B cell (primary cell): ENCODE data around the gene KCNQ2. TPM values are rescaled to one million over a fixed set of nuclear protein-coding genes. Genes with fewer than 3 reads are reported as not detected.

ENCODE experiments used
- ATAC-seq: fragments of 200-7000 bp; cut with Tn5 transposase; one replicate; pipeline ENCODE4 v1.10.0; 2021; ENCODE audit warnings: low read depth, mild to moderate bottlenecking, moderate number of reproducible peaks, moderate library complexity
- CTCF ChIA-PET: fragments of 350-600 bp; sonication (Branson Sonifier 250); formaldehyde crosslinking; loops from one replicate; lab custom pipeline; 2021; ENCODE audit warnings: antibody characterized with exemption, inconsistent platforms; lab: Charles Lee
- POLR2A ChIA-PET: fragments of 350-600 bp; sonication (Branson Sonifier 250); formaldehyde crosslinking; loops from one replicate; lab custom pipeline; 2021; ENCODE audit warnings: antibody characterized with exemption; lab: Charles Lee
- DNase-seq: peaks from one replicate; pipeline ENCODE4 v3.0.0; 2013
- H2AFZ ChIP-seq: 2 replicates; pipeline ENCODE4 v1.6.1; 2012; ENCODE audit warnings: mild to moderate bottlenecking, low read depth, low read length; ENCODE audit not compliant: insufficient read depth, poor library complexity, severe bottlenecking
- H3K27ac ChIP-seq, 2 donors: 1 replicate in 1 of 2; 2 replicates in 1 of 2; pipeline ENCODE4 v1.5.1; 2012 to 2013; ENCODE audit warnings: low read length in 2 of 2, mild to moderate bottlenecking in 2 of 2, moderate library complexity in 1 of 2
- H3K27me3 ChIP-seq, 4 experiments: fragments of 200-600 bp in 1 of 4; sonication (generic) in 1 of 4; replicated peaks in 1 of 4; 1 replicate in 2 of 4; 2 replicates in 2 of 4; pipeline versions ENCODE4 v1.6.1 to v1.7.0; 2013 to 2016; ENCODE audit warnings: low read length in 3 of 4, mild to moderate bottlenecking in 2 of 4, mixed read lengths in 1 of 4, moderate library complexity in 1 of 4; ENCODE audit not compliant: insufficient read depth in 4 of 4, control insufficient read depth in 3 of 4; ENCODE audit errors: control extremely low read depth in 1 of 4
- H3K36me3 ChIP-seq, 2 experiments: replicated peaks in 1 of 2; 1 replicate in 1 of 2; 2 replicates in 1 of 2; pipeline versions ENCODE4 v1.6.1 to v1.7.1; 2013; ENCODE audit warnings: low read length in 1 of 2; ENCODE audit not compliant: insufficient read depth in 2 of 2, control insufficient read depth in 1 of 2; ENCODE audit errors: control extremely low read depth in 1 of 2, extremely low read depth in 1 of 2
- H3K4me1 ChIP-seq, 2 donors: fragments of 200-600 bp in 1 of 2; sonication (generic) in 1 of 2; 1 replicate in 1 of 2; 2 replicates in 1 of 2; pipeline versions ENCODE4 v1.5.1 to v1.6.1; 2013 to 2017; ENCODE audit warnings: low read length in 2 of 2; ENCODE audit not compliant: control insufficient read depth in 2 of 2, insufficient read depth in 2 of 2
- H3K4me2 ChIP-seq: replicated peaks from 2 replicates; pipeline ENCODE3; 2012; ENCODE audit warnings: mild to moderate bottlenecking, low read depth, low read length; ENCODE audit not compliant: poor library complexity, severe bottlenecking
- H3K4me3 ChIP-seq, 5 experiments: fragments of 200-600 bp in 1 of 5; sonication (generic) in 1 of 5; 1 replicate in 3 of 5; 2 replicates in 2 of 5; pipeline versions ENCODE4 v1.5.1 to v1.7.0; 2011 to 2016; ENCODE audit warnings: low read length in 4 of 5, mild to moderate bottlenecking in 4 of 5, low read depth in 2 of 5, control low read depth in 1 of 5, moderate library complexity in 1 of 5; ENCODE audit not compliant: insufficient read depth in 1 of 5; ENCODE audit errors: control extremely low read depth in 1 of 5, extremely low read depth in 1 of 5
- H3K79me2 ChIP-seq: fragments of 200-600 bp; sonication (generic); one replicate; pipeline ENCODE4 v1.6.0; 2016; ENCODE audit warnings: low read length; ENCODE audit not compliant: control insufficient read depth, insufficient read depth
- H3K9ac ChIP-seq: fragments of 200-600 bp; sonication (generic); 2 replicates; pipeline ENCODE4 v1.6.1; 2017; ENCODE audit warnings: mild to moderate bottlenecking, low read length, moderate library complexity
- H3K9me3 ChIP-seq, 3 donors: one replicate each; pipeline versions ENCODE4 v1.6.1 to v1.7.1; 2013; ENCODE audit warnings: low read length in 2 of 3; ENCODE audit not compliant: control insufficient read depth in 2 of 3, insufficient read depth in 1 of 3; ENCODE audit errors: control extremely low read depth in 1 of 3
- H4K20me1 ChIP-seq: 2 replicates; pipeline ENCODE4 v1.6.0; 2012; ENCODE audit warnings: mild to moderate bottlenecking, low read length; ENCODE audit not compliant: insufficient read depth, control insufficient read depth, poor library complexity, severe bottlenecking
- H3K27ac Mint-ChIP-seq: one replicate; pipeline ENCODE4 v1.8.0; 2021; ENCODE audit warnings: mixed read lengths
- H3K27me3 Mint-ChIP-seq: one replicate; pipeline ENCODE4 v1.8.0; 2021; ENCODE audit warnings: mixed read lengths
- H3K4me1 Mint-ChIP-seq: one replicate; pipeline ENCODE4 v1.8.0; 2021; ENCODE audit warnings: mixed read lengths
- H3K4me3 Mint-ChIP-seq: one replicate; pipeline ENCODE4 v1.8.0; 2021; ENCODE audit warnings: mixed read lengths
- H3K9me3 Mint-ChIP-seq: one replicate; pipeline ENCODE4 v1.8.0; 2022; ENCODE audit warnings: mixed read lengths; ENCODE audit not compliant: insufficient read depth
- EZH2 ChIP-seq: IDR thresholded peaks from 2 replicates; pipeline ENCODE4 v1.6.1; 2012; ENCODE audit warnings: borderline replicate concordance, low read depth, mild to moderate bottlenecking, moderate library complexity, low read length; ENCODE audit not compliant: insufficient read depth, poor library complexity, severe bottlenecking
- WGBS: methylation state at CpG from one replicate; pipeline ENCODE4 v1.1.5; 2013; ENCODE audit warnings: missing lambda C conversion rate; ENCODE audit not compliant: insufficient coverage; 5-methylcytosine and 5-hydroxymethylcytosine counted together
- intact Hi-C: fragments of 100-400 bp; cut with micrococcal nuclease; formaldehyde crosslinking; loops from one replicate; pipeline ENCODE4 v1.10.0; 2022
- polyA plus RNA-seq: library from polyadenylated mRNA; depleted of rRNA; stranded (reverse); fragments of >200 nt; gene quantifications from 2 replicates; pipeline ENCODE4 v1.2.3, GENCODE V29; 2012
- total RNA-seq, 2 donors: library from RNA; stranded (reverse); fragments of 120-200 nt in 1 of 2; gene quantifications; 1 replicate in 1 of 2; 2 replicates in 1 of 2; pipeline versions ENCODE4 v1.2.3 to v1.2.4, GENCODE V29; 2013 to 2022
- TF ChIP-seq, protein P1 (sequence below): fragments of 200-600 bp; IDR thresholded peaks from one replicate; pipeline ENCODE4 v1.8.0; 2022; ENCODE audit warnings: antibody characterized with exemption, mild to moderate bottlenecking

Gene KCNQ2
- total and polyA plus RNA-seq, 2 donors (not counting 1 experiment from before 2014, with no cell fraction given) = 0.12 TPM; not detected in 1

DNA sequence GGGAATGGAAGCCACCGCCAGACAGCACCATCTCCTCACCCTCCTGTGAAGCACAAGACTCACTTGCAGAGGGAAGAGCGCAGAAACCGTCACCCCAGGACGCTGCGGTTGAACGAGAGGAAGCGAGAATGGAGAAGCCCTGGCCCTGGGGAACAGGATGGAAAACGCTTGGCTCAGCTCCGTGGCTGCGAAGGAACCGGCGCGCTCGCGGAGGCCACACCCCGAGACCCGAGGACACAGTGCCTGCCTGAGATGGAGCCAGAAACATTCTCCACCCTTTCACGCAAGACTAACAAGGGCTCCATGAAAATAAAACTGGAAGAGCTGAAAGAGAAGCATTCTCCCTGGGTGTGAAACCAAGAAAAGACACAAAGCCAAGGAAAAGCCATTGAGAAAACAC, 86.0 kb downstream of the KCNQ2 start:
- 97% methylated on average over 9 of the region's 18 CpGs for WGBS
- H3K27me3 ChIP-seq = peaks cover 0 to 11% (median 0%) of the 10 kb centered on the region in 4 experiments
- no peak overlapping the region for H3K4me2 ChIP-seq
- no peak overlapping the region for H2AFZ ChIP-seq
- H3K9ac ChIP-seq = no peak overlapping the region
- no peak for DNase-seq
- H4K20me1 ChIP-seq = no peaks in the 10 kb centered on the region
- Mint-ChIP-seq H3K4me3 (no peak overlapping the region), H3K27me3 (no peaks in the 10 kb centered on the region), H3K4me1 (no peaks in the 10 kb centered on the region), H3K27ac (no peak overlapping the region), H3K9me3 (peaks cover 8% of the 10 kb centered on the region)
- POLR2A ChIA-PET = no interaction called here
- H3K79me2 ChIP-seq = no peaks in the 10 kb centered on the region
- no peaks in the 10 kb centered on the region for H3K4me1 ChIP-seq
- CTCF ChIA-PET = no interaction called here
- H3K36me3 ChIP-seq = no peaks in the 10 kb centered on the region
- intact Hi-C loops = no loop called here
- ATAC-seq = no peak
- TF ChIP-seq, protein P1, sequence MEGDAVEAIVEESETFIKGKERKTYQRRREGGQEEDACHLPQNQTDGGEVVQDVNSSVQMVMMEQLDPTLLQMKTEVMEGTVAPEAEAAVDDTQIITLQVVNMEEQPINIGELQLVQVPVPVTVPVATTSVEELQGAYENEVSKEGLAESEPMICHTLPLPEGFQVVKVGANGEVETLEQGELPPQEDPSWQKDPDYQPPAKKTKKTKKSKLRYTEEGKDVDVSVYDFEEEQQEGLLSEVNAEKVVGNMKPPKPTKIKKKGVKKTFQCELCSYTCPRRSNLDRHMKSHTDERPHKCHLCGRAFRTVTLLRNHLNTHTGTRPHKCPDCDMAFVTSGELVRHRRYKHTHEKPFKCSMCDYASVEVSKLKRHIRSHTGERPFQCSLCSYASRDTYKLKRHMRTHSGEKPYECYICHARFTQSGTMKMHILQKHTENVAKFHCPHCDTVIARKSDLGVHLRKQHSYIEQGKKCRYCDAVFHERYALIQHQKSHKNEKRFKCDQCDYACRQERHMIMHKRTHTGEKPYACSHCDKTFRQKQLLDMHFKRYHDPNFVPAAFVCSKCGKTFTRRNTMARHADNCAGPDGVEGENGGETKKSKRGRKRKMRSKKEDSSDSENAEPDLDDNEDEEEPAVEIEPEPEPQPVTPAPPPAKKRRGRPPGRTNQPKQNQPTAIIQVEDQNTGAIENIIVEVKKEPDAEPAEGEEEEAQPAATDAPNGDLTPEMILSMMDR = no peak
- no peak for TF ChIP-seq EZH2
- no peak overlapping the region for H3K27ac ChIP-seq
- H3K4me3 ChIP-seq = no peak overlapping the region
- peaks cover 0 to 42% (median 16%) of the 10 kb centered on the region in 3 donors for H3K9me3 ChIP-seq

DNA sequence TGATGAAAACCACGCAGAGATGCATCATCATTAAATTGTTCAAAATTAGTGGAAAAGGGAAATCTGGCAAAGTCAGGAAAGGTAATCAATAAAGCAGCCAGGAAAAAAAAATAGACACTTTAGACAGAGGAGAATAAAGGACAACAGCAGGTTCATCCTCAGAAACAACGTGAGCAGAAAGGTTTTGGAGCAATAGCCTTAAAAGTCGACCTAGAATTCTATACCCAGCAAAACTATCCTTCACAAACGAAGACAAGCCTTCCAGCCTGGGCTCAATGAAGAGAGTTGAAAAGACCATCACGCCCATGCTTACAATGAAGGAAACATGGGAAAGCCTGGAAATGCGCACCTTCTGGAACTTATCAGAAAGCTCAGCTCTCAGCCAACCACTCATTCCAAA, 86.6 kb downstream of the KCNQ2 start:
- H3K79me2 ChIP-seq = no peaks in the 10 kb centered on the region
- H3K4me1 ChIP-seq = no peaks in the 10 kb centered on the region
- no peak overlapping the region for H3K9ac ChIP-seq
- no peaks in the 10 kb centered on the region for H3K36me3 ChIP-seq
- 90% methylated on average over 5 of the region's 6 CpGs for WGBS
- H3K9me3 Mint-ChIP-seq = peaks cover 8% of the 10 kb centered on the region
- no peak overlapping the region for H3K27ac Mint-ChIP-seq
- TF ChIP-seq, protein P1 = no peak
- no peak for TF ChIP-seq EZH2
- no peak overlapping the region for H3K4me3 Mint-ChIP-seq
- CTCF ChIA-PET = no interaction called here
- H3K27me3 ChIP-seq = peaks cover 0 to 11% (median 0%) of the 10 kb centered on the region in 4 experiments
- no peaks in the 10 kb centered on the region for H3K4me1 Mint-ChIP-seq
- no peak for ATAC-seq
- no peaks in the 10 kb centered on the region for H3K27me3 Mint-ChIP-seq
- no peak overlapping the region for H3K4me3 ChIP-seq
- H4K20me1 ChIP-seq = no peaks in the 10 kb centered on the region
- H3K27ac ChIP-seq = no peak overlapping the region
- no peak for DNase-seq
- H3K9me3 ChIP-seq = peaks cover 0 to 41% (median 16%) of the 10 kb centered on the region in 3 donors
- H2AFZ ChIP-seq = no peak overlapping the region
- intact Hi-C loops = no loop called here
- H3K4me2 ChIP-seq = no peak overlapping the region
- POLR2A ChIA-PET = no interaction called here
